Sigmoid colon (tissue), 7 donors: ENCODE measurements around the gene WTAP. TPM values are rescaled to one million over a fixed set of nuclear protein-coding genes. Genes with fewer than 3 reads are reported as not detected.
"Not testable (repeated sequence)": the region's sequence is repeated elsewhere in the genome, so short reads cannot be mapped to it uniquely, and the experiment has no call there.

ENCODE experiments used
- DNase-seq: peaks from one replicate; pipeline ENCODE4 v3.0.0-alpha.2; 2019
- H3K27ac ChIP-seq, 4 donors: fragments of 200-600 bp; sonication (generic); one replicate each; pipeline ENCODE4 v1.5.1; 2016 to 2019; ENCODE audit warnings: mild to moderate bottlenecking in 1 of 4
- H3K27me3 ChIP-seq, 3 donors: fragments of 200-600 bp; sonication (generic); one replicate each; pipeline ENCODE4 v1.5.1; 2019; ENCODE audit warnings: mild to moderate bottlenecking in 1 of 3
- H3K36me3 ChIP-seq, 4 donors: fragments of 200-600 bp; sonication (generic); one replicate each; pipeline ENCODE4 v1.5.1; 2016 to 2019
- H3K4me1 ChIP-seq, 4 donors: fragments of 200-600 bp; sonication (generic); one replicate each; pipeline ENCODE4 v1.5.1; 2017 to 2019
- H3K4me3 ChIP-seq, 4 donors: fragments of 200-600 bp; sonication (generic); one replicate each; pipeline ENCODE4 v1.5.1; 2017 to 2019; ENCODE audit warnings: mild to moderate bottlenecking in 2 of 4, moderate library complexity in 1 of 4
- H3K9me3 ChIP-seq, 4 donors: fragments of 200-600 bp in 3 of 4; sonication (generic) in 3 of 4; one replicate each; pipeline versions ENCODE4 v1.5.1 to v1.6.1; 2013 to 2019
- EP300 ChIP-seq, 4 donors: sonication (generic); formaldehyde crosslinking; IDR thresholded peaks; one replicate each; pipeline ENCODE4 v1.6.1; 2017; ENCODE audit warnings: antibody characterized with exemption in 4 of 4
- POLR2A ChIP-seq, 2 donors: fragments of 450-650 bp; IDR thresholded peaks; one replicate each; pipeline ENCODE4 v1.6.1; 2016; ENCODE audit warnings: antibody characterized with exemption in 2 of 2, mild to moderate bottlenecking in 2 of 2, moderate library complexity in 2 of 2
- POLR2AphosphoS5 ChIP-seq, 4 donors: sonication (generic); formaldehyde crosslinking; IDR thresholded peaks; one replicate each; pipeline ENCODE4 v1.6.1; 2017; ENCODE audit warnings: antibody characterized with exemption in 4 of 4
- WGBS, 2 donors: extraction: QIAGEN DNeasy Blood & Tissue Kit; methylation state at CpG; one replicate each; pipeline ENCODE4 v1.1.7; 2013; 5-methylcytosine and 5-hydroxymethylcytosine counted together
- intact Hi-C: fragments of 100-400 bp; cut with DNase I; formaldehyde crosslinking; loops from one replicate; pipeline ENCODE4 v1.15.1; 2023
- polyA plus RNA-seq, 3 donors: library from polyadenylated mRNA; stranded (reverse); fragments of 200-250 nt; gene quantifications; one replicate each; pipeline ENCODE4 v1.2.3, GENCODE V29; 2013
- total RNA-seq, 4 donors: library from RNA; depleted of rRNA; stranded (reverse); fragments of >200 nt; gene quantifications; one replicate each; pipeline ENCODE4 v1.1.0, GENCODE V29; 2016
- TF ChIP-seq, protein P1 (sequence below), 4 experiments: fragments of 450-650 bp in 3 of 4; fragments of 200-600 bp in 1 of 4; IDR thresholded peaks; one replicate each; pipeline ENCODE4 v1.5.1; 2016 to 2019; ENCODE audit warnings: antibody characterized with exemption in 4 of 4, mild to moderate bottlenecking in 3 of 4, moderate library complexity in 2 of 4
- donor health status: healthy with polysubstance abuse.
- donor health status: Bipolar disorder and iron deficiency.
- donor health status: healthy.

WTAP gene
- total and polyA plus RNA-seq, 7 donors = 55.9 to 93.8 (median 71.7) TPM

DNA sequence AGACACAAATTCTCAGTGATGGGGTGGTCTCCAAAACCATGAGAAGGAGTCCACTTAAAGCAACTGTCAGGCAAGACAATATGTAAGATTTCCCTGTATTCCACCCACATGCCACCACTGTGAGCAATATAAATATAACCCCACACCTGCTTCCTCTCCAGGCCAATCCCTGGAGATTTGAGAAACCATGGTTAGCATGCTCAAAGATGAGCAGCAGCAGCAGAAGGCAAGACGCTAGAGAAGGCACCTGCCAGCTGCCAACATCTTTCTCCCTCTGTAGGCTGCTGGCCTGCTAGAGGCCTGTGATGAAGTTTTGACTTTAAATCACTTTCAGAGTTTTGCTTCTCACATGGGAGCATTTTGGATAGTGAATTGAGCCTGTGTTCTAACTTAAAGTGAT is 26.3 kb upstream of the WTAP start:
- WGBS, 2 donors = 7 to 27% methylated on average over 1 of the region's 1 CpG
- H3K9me3 ChIP-seq = no peaks in the 10 kb centered on the region
- intact Hi-C loops = loop anchor here (2.0 kb wide), 1 partner anchor 16 kb away; no protein-coding TSS in a partner anchor

DNA sequence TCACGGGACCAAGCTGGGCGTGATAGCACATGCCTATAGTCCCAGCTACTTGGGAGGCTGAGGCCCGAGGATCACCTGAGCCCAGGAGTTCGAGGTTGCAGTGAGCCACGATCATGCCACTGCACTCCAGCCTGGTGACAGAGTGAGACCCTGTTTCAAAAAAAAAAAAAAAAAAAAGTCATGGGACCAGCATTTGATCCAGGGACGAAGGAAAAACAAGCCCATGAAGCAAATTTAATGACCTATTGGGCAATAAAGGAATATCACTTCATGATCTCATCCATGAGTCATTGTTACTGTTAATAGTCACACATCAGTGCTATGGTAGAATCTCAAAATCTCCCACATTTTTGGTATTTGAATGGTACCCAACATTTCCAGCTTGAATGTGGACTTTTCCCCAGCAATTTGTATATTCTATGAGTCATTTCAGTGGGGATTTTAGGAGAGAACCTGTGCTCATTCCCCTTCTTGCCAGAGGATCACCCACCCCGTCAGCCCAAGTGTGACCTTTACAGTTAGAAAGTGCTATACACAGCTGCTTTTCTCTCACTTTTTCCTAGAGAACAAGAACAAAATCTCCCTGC is 25.8 kb upstream of the WTAP start:
- Histone ChIP-seq H3K27me3 (no peaks in the 10 kb centered on the region), H3K27ac (peak overlapping the region; percentile 61 to 79 (median 77)), H3K9me3 (no peaks in the 10 kb centered on the region), H3K36me3 (no peaks in the 10 kb centered on the region), H3K4me3 (no peak overlapping the region), H3K4me1 (peaks cover 0 to 15% (median 15%) of the 10 kb centered on the region in 4 donors)
- DNase-seq = peak; percentile 80
- TF ChIP-seq POLR2AphosphoS5 (IDR thresholded peaks at IDR 0.05) (peak; percentile 47 to 88 (median 70)), POLR2A (IDR thresholded peaks at IDR 0.05) (no peak), EP300 (IDR thresholded peaks at IDR 0.05) (peak in 2 of 4 donors; percentile 65 to 86)
- TF ChIP-seq, protein P1, sequence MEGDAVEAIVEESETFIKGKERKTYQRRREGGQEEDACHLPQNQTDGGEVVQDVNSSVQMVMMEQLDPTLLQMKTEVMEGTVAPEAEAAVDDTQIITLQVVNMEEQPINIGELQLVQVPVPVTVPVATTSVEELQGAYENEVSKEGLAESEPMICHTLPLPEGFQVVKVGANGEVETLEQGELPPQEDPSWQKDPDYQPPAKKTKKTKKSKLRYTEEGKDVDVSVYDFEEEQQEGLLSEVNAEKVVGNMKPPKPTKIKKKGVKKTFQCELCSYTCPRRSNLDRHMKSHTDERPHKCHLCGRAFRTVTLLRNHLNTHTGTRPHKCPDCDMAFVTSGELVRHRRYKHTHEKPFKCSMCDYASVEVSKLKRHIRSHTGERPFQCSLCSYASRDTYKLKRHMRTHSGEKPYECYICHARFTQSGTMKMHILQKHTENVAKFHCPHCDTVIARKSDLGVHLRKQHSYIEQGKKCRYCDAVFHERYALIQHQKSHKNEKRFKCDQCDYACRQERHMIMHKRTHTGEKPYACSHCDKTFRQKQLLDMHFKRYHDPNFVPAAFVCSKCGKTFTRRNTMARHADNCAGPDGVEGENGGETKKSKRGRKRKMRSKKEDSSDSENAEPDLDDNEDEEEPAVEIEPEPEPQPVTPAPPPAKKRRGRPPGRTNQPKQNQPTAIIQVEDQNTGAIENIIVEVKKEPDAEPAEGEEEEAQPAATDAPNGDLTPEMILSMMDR (IDR thresholded peaks at IDR 0.05) = no peak
- WGBS, 2 donors = 69 to 77% methylated on average over 7 of the region's 7 CpGs
- intact Hi-C loops = loop anchor here (2.0 kb wide), 1 partner anchor 15 kb away; no protein-coding TSS in a partner anchor

More for the DNA sequence above, 26.3 kb upstream of the WTAP start:
- peak overlapping the region; percentile 61 to 79 (median 77) for H3K27ac ChIP-seq
- no peaks in the 10 kb centered on the region for H3K36me3 ChIP-seq
- H3K4me3 ChIP-seq = no peak overlapping the region
- H3K27me3 ChIP-seq = no peaks in the 10 kb centered on the region
- TF ChIP-seq, protein P1 (IDR thresholded peaks at IDR 0.05) = no peak
- TF ChIP-seq EP300 (IDR thresholded peaks at IDR 0.05) (no peak), POLR2AphosphoS5 (IDR thresholded peaks at IDR 0.05) (no peak), POLR2A (IDR thresholded peaks at IDR 0.05) (no peak)
- peaks cover 0 to 15% (median 15%) of the 10 kb centered on the region in 4 donors for H3K4me1 ChIP-seq
- DNase-seq = no peak

DNA sequence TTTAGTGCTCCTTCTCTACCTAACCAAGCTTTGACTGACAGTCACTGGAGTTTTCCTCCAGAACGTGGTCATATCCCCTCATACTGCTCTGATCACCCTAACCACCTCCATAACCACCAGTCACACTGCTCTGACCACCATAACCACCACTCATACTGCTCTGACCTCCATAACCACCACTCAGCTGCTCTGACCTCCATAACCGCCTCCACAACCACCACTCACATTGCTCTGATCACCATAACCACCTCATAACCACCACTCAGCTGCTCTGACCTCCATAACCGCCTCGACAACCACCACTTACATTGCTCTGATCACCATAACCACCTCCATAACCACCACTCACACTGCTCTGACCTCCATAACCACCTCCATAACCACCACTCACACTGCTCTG is 16.7 kb upstream of the WTAP start:
- WGBS, 2 donors = 80 to 81% methylated on average over 4 of the region's 4 CpGs
- intact Hi-C loops, H3K36me3 ChIP-seq: not testable (repeated sequence)

DNA sequence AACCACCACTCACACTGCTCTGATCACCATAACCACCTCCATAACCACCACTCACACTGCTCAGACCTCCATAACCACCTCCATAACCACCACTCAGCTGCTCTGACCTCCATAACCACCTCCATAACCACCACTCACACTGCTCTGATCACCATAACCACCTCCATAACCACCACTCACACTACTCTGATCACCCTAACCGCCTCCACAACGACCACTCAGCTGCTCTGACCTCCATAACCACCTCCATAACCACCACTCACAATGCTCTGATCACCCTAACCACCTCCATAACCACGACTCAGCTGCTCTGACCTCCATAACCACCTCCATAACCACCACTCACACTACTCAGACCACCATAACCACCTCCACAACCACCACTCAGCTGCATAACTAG is 14.9 kb upstream of the WTAP start:
- H3K9me3 ChIP-seq, DNase-seq, H3K27me3 ChIP-seq, intact Hi-C loops, H3K4me3 ChIP-seq, H3K36me3 ChIP-seq, H3K27ac ChIP-seq: not testable (repeated sequence)
- peaks cover 0 to 29% (median 27%) of the 10 kb centered on the region in 4 donors for H3K4me1 ChIP-seq
- 90 to 93% methylated on average over 3 of the region's 3 CpGs for WGBS, 2 donors

More for the DNA sequence above, 16.7 kb upstream of the WTAP start:
- H3K27ac ChIP-seq, H3K9me3 ChIP-seq, H3K4me3 ChIP-seq, DNase-seq, H3K27me3 ChIP-seq: not testable (repeated sequence)
- H3K4me1 ChIP-seq = peaks cover 0 to 11% (median 10%) of the 10 kb centered on the region in 4 donors

DNA sequence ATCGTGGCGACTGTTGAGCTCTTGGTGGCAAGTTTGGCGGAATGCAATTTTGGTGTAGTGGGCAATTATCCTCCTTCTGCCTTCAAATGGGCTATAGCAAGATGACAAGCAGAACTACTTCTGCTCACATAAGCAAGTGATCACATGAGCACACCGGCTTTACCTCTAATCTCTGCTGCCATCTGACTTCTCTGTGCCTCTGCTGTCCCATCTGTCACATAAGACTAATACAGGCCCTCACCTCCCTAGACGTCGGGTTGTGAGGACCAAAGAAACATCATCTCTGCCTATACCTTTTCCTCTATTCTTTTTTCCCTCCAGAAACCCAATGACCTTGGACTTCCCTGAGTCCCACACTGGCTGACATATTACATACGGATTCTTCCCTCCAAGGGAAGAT is 13.3 kb upstream of the WTAP start:
- H3K27me3 ChIP-seq = no peaks in the 10 kb centered on the region
- WGBS, 2 donors = 71 to 89% methylated on average over 7 of the region's 7 CpGs
- H3K4me3 ChIP-seq = no peak overlapping the region
- intact Hi-C loops = no loop called here
- no peak for TF ChIP-seq POLR2A (IDR thresholded peaks at IDR 0.05)
- no peak for TF ChIP-seq POLR2AphosphoS5 (IDR thresholded peaks at IDR 0.05)
- TF ChIP-seq, protein P1 (IDR thresholded peaks at IDR 0.05) = no peak
- no peak for TF ChIP-seq EP300 (IDR thresholded peaks at IDR 0.05)
- no peak for DNase-seq
- peaks cover 0 to 34% (median 32%) of the 10 kb centered on the region in 4 donors for H3K4me1 ChIP-seq
- no peak overlapping the region for H3K27ac ChIP-seq
- H3K9me3 ChIP-seq = no peaks in the 10 kb centered on the region
- no peaks in the 10 kb centered on the region for H3K36me3 ChIP-seq

DNA sequence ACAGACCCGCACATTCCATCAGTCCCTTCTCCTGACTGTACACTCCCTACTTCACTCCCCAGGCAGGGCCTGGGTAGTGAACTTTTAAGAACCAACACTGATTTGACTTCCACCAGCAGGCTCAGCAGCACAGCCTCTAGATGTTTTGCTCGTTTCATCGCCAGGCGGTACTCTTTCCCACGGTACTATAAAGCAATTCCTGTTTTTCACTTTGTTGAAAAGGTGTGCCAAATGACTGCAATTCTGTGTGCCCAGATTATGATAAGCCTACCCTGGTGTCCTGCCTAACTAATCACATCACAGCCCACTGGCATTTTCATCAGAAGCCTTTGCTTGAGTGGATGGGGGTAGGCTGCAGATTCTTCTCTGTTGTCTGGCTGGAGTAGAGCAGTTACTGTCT is 12.9 kb upstream of the WTAP start:
- H3K27ac ChIP-seq = peak overlapping the region in 1 of 4 donors; percentile 90

More for the DNA sequence above, 12.9 kb upstream of the WTAP start:
- no peaks in the 10 kb centered on the region for H3K9me3 ChIP-seq
- no peaks in the 10 kb centered on the region for H3K27me3 ChIP-seq
- H3K4me1 ChIP-seq = peaks cover 0 to 34% (median 32%) of the 10 kb centered on the region in 4 donors
- H3K4me3 ChIP-seq = no peak overlapping the region
- DNase-seq = no peak
- no peaks in the 10 kb centered on the region for H3K36me3 ChIP-seq
- 23 to 74% methylated on average over 5 of the region's 5 CpGs for WGBS, 2 donors
- TF ChIP-seq POLR2AphosphoS5 (IDR thresholded peaks at IDR 0.05) = no peak
- TF ChIP-seq EP300 (IDR thresholded peaks at IDR 0.05) = no peak
- TF ChIP-seq, protein P1 (IDR thresholded peaks at IDR 0.05) = no peak
- no peak for TF ChIP-seq POLR2A (IDR thresholded peaks at IDR 0.05)
- intact Hi-C loops = no loop called here
